Stimulated activated CD4-positive, alpha-beta T cell treated with anti-CD3 and anti-CD28 coated beads, Interleukin-2, amount 100 ng/mL, for 48 hours (primary cell): ENCODE results near the gene RPS2.

Experiments used
- DNase-seq, 2 donors: peaks; one replicate each; pipeline ENCODE4 v3.0.0-alpha.2; 2020

RPS2 gene

GRCh38 chr16:1998852-1999801, 34.5 kb upstream of the RPS2 start:
- no peak for DNase-seq

GRCh38 chr16:1998360-1998835, 33.8 kb upstream of the RPS2 start:
- no peak for DNase-seq

GRCh38 chr16:1997494-1998359, 33.1 kb upstream of the RPS2 start:
- DNase-seq: no peak

DNA sequence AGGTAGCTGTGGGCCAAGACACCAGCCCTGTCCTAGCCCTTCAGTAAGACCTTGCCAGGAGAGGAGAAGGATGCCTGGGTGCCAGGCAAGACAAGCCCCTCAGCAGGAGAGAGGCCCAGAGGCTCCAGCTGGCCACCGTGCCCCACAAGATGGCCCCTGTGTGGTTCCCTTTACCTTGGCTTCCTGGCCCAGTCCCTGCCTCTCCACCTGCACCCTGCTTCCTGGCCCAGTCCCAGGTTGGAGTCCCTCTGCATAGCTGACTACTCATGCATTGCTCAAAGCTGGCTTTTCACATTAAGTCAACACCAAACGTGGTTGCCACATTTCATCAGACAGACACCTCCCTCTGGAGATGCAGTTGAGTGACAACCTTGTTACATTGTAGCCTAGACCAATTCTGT, 29.1 kb upstream of the RPS2 start:
- DNase-seq: no peak

- no peak for DNase-seq
These were observed 28.2 kb upstream of the RPS2 start for GRCh38 chr16:1992704-1993317.

- DNase-seq: peak; percentile 94 to 98
These were observed 27.5 kb upstream of the RPS2 start for GRCh38 chr16:1991948-1992703.

DNA sequence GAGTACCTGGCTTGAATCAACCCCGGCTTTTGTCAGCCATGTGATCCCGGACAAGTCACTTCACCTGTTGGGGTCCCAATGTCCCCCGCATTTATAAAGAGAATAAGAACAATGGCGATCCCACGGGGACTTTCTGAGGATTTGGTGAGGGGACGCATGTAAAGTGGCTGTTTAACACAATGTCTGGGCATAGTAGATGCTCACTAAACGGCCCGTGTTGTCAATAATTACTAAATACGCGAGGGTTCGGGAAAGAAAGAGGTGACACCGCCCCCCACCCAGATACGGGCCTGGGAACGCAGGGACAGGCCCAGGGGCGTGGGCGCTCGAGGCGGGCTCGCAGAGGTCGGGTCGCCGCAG, 26.9 kb upstream of the RPS2 start:
- no peak for DNase-seq

- no peak for DNase-seq
These were observed 26.5 kb upstream of the RPS2 start for GRCh38 chr16:1991135-1991551.

DNA sequence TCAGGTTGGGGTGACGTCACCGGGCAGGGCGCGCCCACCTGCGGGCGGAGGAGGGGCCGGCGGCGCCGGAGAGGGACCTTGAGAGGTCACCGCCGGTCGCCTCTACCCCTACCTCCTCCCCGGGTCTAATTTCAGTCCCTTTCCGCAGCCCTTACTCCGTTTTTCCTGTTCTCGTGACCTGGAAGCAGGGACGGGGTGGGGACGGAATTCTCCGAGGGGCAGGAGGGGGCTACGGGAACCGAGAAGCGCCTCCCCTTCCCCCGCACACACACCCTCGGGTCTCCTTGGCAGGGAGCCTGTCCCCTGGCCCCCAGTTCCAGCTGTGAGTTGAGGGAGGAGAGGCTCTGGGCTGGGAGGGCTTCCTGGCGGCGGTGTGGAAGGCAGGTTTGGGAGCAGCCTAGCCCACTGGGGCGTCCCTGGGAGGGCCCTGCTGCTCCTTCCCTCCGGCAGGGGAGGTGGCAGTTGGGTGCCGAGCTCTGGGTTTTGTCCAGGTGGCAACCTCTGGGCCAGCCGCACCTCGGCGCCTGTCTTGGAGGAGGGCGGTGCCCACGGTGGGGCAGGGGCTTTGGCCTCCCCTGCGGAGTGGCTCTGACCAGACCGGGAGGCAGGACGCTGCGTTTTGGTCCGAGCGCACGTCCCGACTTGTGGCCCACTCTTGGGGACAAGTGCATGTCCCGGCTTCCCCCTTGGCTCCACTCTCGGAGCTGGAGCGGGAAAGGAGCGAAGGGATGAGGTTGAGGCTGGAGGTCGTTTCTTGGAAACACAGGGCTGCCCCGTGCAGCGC, 25.9 kb upstream of the RPS2 start:
- no peak for DNase-seq

GRCh38 chr16:1990101-1990350, 25.4 kb upstream of the RPS2 start:
- no peak for DNase-seq

- DNase-seq: no peak
These were observed 24.8 kb upstream of the RPS2 start, which contains the start of gene SYNGR3 for GRCh38 chr16:1989209-1990100. Gene SYNGR3 (plus strand): TSS chr16:1989970. CDS start chr16:1990103, 133 bp downstream.

DNA sequence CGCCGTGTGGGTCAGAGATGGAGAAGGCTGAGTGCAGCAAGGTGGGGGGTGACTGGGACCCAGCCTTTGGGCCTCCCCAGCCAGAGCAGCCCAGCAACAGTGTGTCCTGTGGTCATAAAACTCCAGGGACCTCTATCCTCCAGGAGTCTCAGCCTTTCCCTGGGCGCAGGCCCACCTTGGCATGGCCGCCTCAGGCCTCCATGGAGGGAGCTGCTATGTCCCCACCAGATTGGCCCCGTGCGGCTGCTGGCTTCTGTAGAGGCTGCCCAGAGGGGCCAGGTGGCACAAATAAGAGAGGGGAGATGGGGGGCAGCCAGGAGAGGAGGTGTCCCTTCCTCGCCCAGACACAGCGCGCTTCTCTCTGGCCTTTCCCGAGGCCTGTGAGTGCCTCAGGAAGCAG, 22.6 kb upstream of the RPS2 start:
- no peak for DNase-seq

GRCh38 chr16:1985466-1986150, 21.0 kb upstream of the RPS2 start:
- no peak for DNase-seq

DNA sequence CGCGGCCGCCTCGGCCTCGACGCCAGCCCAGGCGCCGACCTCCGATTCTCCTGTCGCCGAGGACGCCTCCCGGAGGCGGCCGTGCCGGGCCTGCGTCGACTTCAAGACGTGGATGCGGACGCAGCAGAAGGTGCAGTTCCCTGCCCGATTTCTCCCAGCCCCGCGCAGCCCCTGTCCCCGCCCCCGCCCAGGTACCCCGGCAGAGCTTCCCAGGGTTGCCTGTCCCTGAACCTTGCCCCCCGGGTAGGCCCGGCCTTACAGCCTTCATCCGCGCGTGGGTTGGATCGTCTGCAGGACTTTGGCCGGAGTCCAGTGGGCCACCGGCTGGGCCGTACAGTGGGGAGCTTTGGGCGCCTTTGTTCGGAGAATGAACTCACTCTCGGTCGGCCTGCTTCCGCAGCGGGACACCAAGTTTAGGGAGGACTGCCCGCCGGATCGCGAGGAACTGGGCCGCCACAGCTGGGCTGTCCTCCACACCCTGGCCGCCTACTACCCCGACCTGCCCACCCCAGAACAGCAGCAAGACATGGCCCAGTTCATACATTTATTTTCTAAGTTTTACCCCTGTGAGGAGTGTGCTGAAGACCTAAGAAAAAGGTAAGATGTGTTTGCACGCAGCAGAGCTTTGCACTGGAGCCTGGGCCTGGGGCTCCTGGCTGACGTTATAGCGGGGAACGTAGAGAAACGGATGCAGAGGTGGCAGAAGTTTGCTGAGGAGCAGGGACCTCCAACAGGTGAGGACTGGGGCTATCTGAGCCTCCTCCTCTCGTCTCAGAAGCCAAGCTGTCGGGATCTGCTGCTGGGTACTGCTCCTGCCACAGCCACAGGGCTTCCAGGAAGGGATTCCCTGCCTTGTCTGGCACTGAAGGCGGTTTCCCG, 20.0 kb upstream of the RPS2 start:
- DNase-seq: no peak

DNA sequence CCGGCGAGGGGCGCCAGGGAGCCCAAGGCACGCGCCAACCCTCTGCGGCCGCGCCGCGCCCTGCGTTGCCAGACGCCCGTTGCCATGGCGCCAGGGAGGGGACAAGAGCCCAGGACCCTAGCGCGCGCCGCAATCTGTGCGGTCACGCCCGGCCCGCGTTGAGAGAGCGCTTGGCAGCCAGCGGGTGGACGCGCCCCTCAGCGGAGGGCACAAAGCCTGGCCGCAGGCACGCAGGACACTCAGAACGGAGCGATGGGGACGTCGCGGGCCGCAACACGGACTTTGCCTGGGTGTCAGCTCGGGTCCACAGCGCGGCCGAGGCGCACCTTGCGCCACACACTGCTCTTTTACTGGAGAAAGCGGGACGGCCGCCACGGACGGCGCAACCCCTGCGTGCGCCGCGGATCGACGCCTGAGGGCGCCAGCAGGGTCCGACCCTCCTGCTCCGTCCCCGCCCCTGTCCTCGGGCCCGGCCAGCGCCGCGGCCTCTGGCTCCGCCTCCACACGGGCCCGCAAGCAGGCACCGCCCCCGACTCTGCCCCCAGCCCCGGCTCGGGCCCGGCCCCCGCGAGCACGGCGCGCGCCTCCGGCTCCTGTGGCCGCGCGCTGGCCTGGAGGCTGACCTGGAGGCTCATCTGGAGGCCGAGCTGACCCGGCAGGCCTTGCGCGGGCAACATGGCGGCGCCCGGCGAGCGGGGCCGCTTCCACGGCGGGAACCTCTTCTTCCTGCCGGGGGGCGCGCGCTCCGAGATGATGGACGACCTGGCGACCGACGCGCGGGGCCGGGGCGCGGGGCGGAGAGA, 19.1 kb upstream of the RPS2 start, which contains the start of gene GFER:
Gene GFER, plus strand, starts transcription at position 650 of the 803 bp plus-strand sequence. Its CDS starts 26 bp downstream, at position 676.
- DNase-seq: peak; percentile 71 to 72

- no peak for DNase-seq
These were observed 18.4 kb upstream of the RPS2 start for GRCh38 chr16:1982991-1983543.

DNA sequence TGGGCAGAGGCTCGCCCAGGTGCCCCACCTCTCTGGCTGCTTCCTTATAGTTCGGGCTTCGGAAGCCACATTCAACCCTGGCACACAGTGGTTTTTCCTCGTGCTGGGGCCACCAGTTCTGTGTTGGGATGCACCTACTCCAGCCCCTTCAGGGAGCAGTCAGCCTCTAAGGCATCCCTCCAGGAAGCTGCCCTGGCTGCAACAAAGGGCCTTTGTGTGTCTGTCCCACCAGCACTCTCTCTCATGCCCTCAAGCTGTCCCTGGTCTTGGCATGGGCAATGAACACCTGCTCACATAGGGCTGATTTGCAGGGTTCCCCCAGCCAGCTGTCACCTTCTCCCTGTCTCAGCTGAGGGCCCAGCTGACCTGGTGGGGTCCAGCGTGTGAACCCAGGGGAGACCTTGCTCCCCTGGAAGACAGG, 17.4 kb upstream of the RPS2 start:
- no peak for DNase-seq

- DNase-seq: no peak
These were observed 16.8 kb upstream of the RPS2 start, which contains the start of gene NOXO1 for GRCh38 chr16:1981398-1981836. Gene NOXO1 (minus strand): TSS chr16:1981469. CDS start chr16:1981179, 290 bp downstream.
